ENCODE measurements around the gene GATB. TPM values are rescaled to one million over a fixed set of nuclear protein-coding genes. Genes with fewer than 3 reads are reported as not detected.
A peak's percentile ranks its signal among the peaks of the same experiment; 100 is the strongest.

GATB gene
- total RNA-seq, 1 experiment from 2014 or later, result 22.7 TPM

- no peak for DNase-seq (ENCODE audit: low spot score)
These were observed 62.6 kb downstream of the GATB start for GRCh38 chr4:151698213-151698612.

GRCh38 chr4:151694961-151695720, 65.7 kb downstream of the GATB start:
- no peak for DNase-seq (ENCODE audit: low spot score)

- DNase-seq (ENCODE audit: low spot score), result no peak
These were observed 67.8 kb downstream of the GATB start for GRCh38 chr4:151692821-151693673.

- DNase-seq (ENCODE audit: low spot score), result no peak
These were observed 68.4 kb downstream of the GATB start for GRCh38 chr4:151692443-151692782.

- DNase-seq (ENCODE audit: low spot score), result no peak
These were observed 69.0 kb downstream of the GATB start for GRCh38 chr4:151691639-151692442.

DNA sequence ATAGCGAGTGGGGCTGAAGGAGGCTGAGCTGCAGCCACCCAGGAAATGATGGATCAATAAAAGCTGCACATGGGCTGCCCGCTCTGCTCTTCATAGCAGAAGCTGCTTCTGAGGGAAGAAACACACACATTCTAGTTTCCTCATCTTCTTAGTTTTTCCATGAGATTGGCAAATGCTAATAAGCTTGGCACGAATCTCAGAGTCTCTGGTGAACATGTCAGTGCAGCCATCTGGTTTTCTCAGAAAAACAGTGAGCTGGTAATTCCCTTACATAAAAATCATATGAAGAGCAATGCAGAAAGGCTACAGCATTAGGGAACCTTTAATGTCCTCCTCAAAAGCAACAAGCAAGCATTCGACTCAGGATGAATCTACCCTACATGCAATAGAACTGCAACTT, 69.9 kb downstream of the GATB start:
- no peak for DNase-seq (ENCODE audit: low spot score)

DNA sequence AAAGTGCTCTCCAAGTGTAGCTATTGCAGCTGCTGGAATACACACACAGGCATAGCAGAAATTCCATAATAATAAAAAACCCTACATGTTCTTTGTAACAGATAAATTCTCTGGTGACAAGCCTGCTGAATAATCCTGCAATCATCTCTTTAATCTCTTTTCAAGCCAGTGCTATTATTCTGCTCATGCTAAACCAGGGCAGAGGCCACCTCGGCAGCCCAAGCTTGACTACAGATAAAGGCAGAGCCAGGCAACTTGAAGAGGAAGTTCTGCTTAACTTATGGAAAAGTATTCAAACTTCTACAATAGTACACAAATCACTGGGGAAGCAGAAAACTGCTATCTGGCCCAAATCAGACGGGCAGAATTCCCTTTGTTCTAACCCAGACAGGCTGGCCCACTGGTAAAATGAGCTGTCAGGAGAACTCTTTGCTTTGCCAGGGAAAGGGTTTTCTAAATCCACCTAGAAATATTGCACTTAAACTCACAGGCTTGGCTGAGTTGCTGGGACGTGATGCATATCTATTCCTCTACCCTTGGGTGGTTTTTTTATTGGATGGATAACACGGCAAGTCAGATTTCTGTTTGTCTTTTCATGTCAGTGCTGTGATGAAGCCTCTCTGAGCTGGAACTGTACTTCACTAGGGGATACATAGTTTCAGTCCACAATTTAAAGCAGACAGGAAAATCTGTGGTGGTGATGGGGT, 70.5 kb downstream of the GATB start:
- no peak for DNase-seq (ENCODE audit: low spot score)

DNA sequence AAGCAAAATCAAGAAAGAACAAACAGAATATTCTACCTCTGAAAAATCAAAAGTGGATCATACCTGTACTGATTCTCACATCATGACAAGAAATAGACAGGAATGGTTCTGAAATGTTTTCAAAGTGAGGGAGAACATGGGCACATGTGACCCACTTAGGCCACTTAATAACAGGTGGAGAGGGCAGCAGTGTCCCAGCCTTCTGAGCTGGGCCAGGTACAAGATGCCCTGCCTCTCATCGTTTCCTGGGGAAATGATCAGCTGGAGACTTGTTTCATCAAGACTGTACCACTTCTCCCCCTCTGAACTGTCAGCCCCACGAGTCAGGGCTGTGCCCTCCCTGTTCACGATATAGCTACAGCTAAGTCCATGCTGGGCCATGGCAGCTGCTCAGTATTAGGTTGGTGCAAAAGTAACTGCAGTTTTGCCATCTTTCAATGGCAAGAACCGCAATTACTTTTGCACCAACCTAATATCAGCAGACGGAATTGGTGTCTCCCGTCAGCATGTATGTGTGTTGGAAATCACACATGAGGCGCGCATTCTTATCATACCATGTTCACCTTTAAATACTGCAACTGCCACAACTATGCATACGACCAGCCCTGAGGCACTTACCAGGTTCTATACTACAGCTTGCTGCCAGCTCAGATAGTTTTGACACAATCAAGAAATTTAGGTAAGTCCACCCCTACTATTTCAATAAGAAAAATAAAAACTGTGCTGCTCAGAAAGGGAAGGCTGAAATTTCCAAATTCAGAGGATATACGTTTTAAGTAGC, 71.4 kb downstream of the GATB start:
- DNase-seq (ENCODE audit: low spot score), result no peak

DNA sequence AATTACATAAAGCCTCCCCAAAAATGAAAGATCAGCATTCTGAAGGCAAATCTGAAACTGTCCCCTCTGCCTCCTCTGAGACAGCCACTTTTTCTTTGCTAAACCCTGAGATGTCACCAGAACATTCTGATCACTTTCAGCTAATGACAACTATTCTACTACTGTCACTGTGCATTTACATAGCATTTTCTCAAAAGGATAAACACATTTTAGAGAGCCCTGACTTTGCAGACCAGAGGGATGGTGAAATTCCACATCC, 72.1 kb downstream of the GATB start:
- no peak for DNase-seq (ENCODE audit: low spot score)

- DNase-seq (ENCODE audit: low spot score), result no peak
These were observed 72.6 kb downstream of the GATB start for GRCh38 chr4:151688003-151688784.

DNA sequence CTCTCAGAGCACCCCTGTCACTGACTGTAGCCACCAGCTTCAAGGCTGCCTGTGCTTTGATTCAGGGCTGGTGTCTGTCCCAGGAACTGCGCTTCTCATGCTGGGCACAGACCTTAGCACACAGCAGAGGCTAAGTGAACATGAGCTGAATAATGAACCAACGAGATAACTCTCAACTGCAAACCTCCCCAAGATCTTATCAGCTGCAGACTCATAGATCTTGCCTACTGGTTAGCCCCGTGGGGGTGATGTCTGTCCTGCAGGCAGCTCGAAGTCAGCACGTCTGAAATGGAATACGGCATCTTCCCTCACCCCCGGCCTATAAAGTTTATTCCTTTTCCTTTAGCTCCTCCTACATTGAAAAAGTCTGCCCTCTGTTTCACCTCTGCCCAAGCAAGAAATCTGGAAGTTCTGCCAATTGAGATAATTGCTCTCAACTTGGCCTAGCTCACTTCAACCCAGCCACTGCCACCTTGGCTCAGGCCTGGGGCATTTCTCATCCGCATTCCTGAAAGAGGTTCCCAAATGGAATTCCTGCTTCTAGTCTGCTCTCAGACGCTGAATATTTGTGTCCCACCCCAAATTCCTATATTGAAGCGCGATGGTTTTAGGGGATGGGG, 73.7 kb downstream of the GATB start:
- peak; percentile 70 for DNase-seq (ENCODE audit: low spot score)

DNA sequence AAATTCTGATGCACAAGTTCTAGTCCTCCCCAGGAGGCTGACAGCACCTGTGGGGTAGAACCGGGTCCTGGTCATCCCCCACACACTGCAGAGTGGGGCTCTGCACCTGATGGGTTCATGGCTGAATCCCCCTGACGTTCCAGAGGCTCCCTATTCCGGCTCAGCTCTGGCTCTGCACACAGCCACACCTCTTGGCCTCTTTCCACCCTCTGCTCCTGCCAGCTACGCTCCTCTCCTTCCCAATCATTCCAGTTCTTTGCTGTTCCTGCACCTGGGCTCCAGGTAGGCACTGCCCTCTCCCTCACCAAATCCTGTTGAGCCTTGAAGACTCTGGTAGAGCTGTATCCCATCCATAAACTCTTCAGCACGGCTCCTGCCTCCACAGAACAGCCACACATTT, 75.5 kb downstream of the GATB start:
- DNase-seq (ENCODE audit: low spot score), result no peak

GRCh38 chr4:151681085-151681484, 79.7 kb downstream of the GATB start:
- no peak for DNase-seq (ENCODE audit: low spot score)

GRCh38 chr4:151679231-151679630, 81.6 kb downstream of the GATB start:
- DNase-seq (ENCODE audit: low spot score), result no peak

- DNase-seq (ENCODE audit: low spot score), result no peak
These were observed 82.5 kb downstream of the GATB start for GRCh38 chr4:151678048-151678872.

DNA sequence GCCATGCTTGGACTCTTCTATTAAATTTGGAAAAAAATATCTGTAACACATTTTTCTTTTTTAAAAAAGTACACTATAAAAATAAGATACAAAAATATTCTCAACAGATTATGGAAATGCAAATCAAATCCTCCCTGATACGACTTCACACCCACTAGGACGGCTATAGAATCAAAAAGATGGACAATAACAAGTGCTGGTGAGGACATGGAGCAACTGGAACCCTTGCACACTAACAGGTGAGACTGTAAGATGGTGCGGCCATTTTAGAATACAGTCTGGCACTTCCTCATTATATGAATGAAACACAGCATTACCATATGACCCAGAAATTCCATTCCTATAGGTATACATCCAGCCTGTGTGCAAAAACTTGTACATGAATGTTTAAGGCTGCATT, 83.6 kb downstream of the GATB start:
- no peak for DNase-seq (ENCODE audit: low spot score)

DNA sequence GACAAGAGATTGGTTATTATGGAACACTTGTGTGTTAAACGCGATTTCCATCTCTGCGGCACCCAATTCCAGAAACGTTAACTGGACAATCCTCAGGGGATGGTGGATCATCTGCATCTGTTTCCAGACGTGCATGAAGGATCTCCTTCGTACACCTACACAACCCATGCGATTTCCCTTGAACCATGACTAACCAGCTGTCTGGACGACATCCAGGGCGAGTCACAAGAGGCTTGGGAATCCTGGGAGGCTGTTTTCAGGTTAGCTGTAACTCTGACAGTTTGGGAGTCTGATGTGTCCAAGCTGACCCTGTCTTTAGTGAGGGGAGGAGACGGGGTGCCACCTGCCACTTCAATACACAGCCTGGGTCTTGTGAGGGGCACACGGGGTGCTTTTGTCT, 84.5 kb downstream of the GATB start:
- DNase-seq (ENCODE audit: low spot score), result no peak

DNA sequence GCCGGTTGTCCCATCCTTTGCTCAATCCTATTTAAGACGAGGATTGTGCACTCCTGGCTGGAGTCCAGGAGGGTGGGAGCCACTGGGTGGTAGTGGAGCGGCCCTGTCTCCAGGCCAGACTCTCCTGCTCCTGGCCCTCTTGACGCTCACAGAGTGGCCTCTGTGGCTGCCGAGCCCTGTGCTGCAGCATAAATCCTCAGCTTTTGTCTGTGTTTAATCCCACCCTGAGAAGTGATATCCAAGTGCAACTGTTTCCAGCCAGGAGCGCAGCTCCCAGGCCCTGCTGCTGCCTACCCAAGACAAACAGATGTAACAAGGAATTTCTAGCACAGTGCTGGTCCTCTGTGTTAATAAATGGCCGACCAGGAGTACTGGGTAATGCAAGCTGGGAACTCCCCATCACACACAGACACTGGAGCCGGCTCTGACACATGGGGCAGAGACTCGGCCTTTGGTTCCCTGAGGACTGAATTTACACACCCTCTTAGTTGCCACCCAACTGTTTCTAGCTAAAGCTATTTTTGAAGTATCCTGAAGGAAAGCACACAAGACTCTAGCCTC, 85.3 kb downstream of the GATB start:
- no peak for DNase-seq (ENCODE audit: low spot score)

All from H4 (cell line).